CD8-positive, alpha-beta memory T cell (primary cell): Measurements from ENCODE around the gene PROK2. TPM values are rescaled to one million over a fixed set of nuclear protein-coding genes. Genes with fewer than 3 reads are reported as not detected.

ENCODE experiments used
- CTCF ChIA-PET: fragments of 350-600 bp; sonication (Branson Sonifier 250); formaldehyde crosslinking; loops from one replicate; lab custom pipeline; 2021; ENCODE audit warnings: antibody characterized with exemption; lab: Charles Lee
- POLR2A ChIA-PET: fragments of 350-600 bp; sonication (Branson Sonifier 250); formaldehyde crosslinking; loops from one replicate; lab custom pipeline; 2021; ENCODE audit warnings: antibody characterized with exemption; lab: Charles Lee
- DNase-seq, 5 donors: peaks; one replicate each; pipeline versions ENCODE4 v3.0.0 to v3.0.0-alpha.2; 2020 to 2022; ENCODE audit warnings: mixed read lengths in 1 of 5
- H3K27ac ChIP-seq: one replicate; pipeline ENCODE4 v1.7.0; 2013; ENCODE audit warnings: low read depth, mild to moderate bottlenecking, low read length, moderate library complexity
- H3K27me3 ChIP-seq: 2 replicates; pipeline ENCODE4 v1.7.0; 2013; ENCODE audit warnings: low read length, mild to moderate bottlenecking; ENCODE audit not compliant: insufficient read depth, poor library complexity, severe bottlenecking
- H3K36me3 ChIP-seq: 2 replicates; pipeline ENCODE4 v1.7.0; 2013; ENCODE audit warnings: mild to moderate bottlenecking, low read length, moderate library complexity; ENCODE audit not compliant: insufficient read depth
- H3K4me1 ChIP-seq: 2 replicates; pipeline ENCODE4 v1.7.0; 2013; ENCODE audit warnings: mild to moderate bottlenecking, low read length, moderate library complexity; ENCODE audit not compliant: insufficient read depth
- H3K4me3 ChIP-seq: 2 replicates; pipeline ENCODE4 v1.7.0; 2013; ENCODE audit warnings: mild to moderate bottlenecking, low read length
- H3K9me3 ChIP-seq: 2 replicates; pipeline ENCODE4 v1.7.0; 2013; ENCODE audit warnings: mild to moderate bottlenecking, low read length
- H3K27ac Mint-ChIP-seq, 8 donors: one replicate each; pipeline ENCODE4 v1.8.0; 2020 to 2021; ENCODE audit warnings: mixed read lengths in 8 of 8, mild to moderate bottlenecking in 6 of 8, inconsistent platforms in 3 of 8, moderate library complexity in 3 of 8
- H3K27me3 Mint-ChIP-seq, 2 donors: one replicate each; pipeline ENCODE4 v1.8.0; 2020 to 2021; ENCODE audit warnings: mixed read lengths in 2 of 2, mild to moderate bottlenecking in 1 of 2, moderate library complexity in 1 of 2
- H3K36me3 Mint-ChIP-seq, 3 donors: one replicate each; pipeline ENCODE4 v1.8.0; 2020 to 2021; ENCODE audit warnings: mixed read lengths in 3 of 3, inconsistent platforms in 1 of 3, mild to moderate bottlenecking in 1 of 3
- H3K4me1 Mint-ChIP-seq, 3 donors: one replicate each; pipeline ENCODE4 v1.8.0; 2020 to 2021; ENCODE audit warnings: mixed read lengths in 3 of 3, inconsistent platforms in 1 of 3, mild to moderate bottlenecking in 1 of 3
- H3K4me3 Mint-ChIP-seq, 7 donors: one replicate each; pipeline ENCODE4 v1.8.0; 2020 to 2021; ENCODE audit warnings: mixed read lengths in 7 of 7, mild to moderate bottlenecking in 6 of 7, moderate library complexity in 4 of 7, inconsistent platforms in 2 of 7
- H3K9me3 Mint-ChIP-seq, 5 donors: one replicate each; pipeline ENCODE4 v1.8.0; 2020 to 2022; ENCODE audit warnings: mixed read lengths in 5 of 5, mild to moderate bottlenecking in 3 of 5, moderate library complexity in 2 of 5, inconsistent platforms in 1 of 5
- polyA plus RNA-seq: library from polyadenylated mRNA; unstranded; fragments of 300-500 nt; fragmentation: Illumina TruSeq; gene quantifications from one replicate; pipeline ENCODE4 v1.2.3, GENCODE V29; 2021
- total RNA-seq, 2 experiments: library from RNA; stranded (reverse); gene quantifications; one replicate each; pipeline ENCODE4 v1.2.3, GENCODE V29; 2021

PROK2 gene
- total and polyA plus RNA-seq, 3 experiments from 2014 or later = 0.28 to 1.4 (median 0.33) TPM

DNA sequence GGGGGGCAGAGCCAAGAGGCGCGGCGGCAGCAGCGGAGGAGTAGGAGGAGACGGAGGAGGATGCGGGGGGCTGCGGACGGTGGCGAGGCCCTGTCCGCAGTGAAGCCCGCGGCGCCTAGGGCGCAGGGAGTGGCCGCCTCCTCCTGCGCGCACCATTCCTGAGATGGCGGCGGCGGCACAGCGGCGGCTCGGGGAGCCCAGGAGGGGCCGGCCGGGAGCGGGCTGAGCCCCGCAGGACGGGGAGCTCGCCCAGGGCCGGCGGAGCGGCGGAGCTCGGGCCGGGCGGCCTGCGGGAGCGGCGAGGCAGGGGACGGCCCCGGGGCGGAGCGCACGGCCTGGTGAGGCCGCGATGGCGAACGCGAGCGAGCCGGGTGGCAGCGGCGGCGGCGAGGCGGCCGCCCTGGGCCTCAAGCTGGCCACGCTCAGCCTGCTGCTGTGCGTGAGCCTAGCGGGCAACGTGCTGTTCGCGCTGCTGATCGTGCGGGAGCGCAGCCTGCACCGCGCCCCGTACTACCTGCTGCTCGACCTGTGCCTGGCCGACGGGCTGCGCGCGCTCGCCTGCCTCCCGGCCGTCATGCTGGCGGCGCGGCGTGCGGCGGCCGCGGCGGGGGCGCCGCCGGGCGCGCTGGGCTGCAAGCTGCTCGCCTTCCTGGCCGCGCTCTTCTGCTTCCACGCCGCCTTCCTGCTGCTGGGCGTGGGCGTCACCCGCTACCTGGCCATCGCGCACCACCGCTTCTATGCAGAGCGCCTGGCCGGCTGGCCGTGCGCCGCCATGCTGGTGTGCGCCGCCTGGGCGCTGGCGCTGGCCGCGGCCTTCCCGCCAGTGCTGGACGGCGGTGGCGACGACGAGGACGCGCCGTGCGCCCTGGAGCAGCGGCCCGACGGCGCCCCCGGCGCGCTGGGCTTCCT is 31.0 kb downstream of the PROK2 start, which contains the start of gene GPR27:
Gene GPR27, plus strand, starts transcription at position 155 of the 909 bp plus-strand sequence. Its CDS starts 195 bp downstream, at position 350.
- peak in 2 of 5 donors; percentile 24 to 26 for DNase-seq
- ChIA-PET POLR2A (no interaction called here), CTCF (interaction anchor here (1.1 to 1.3 kb wide), 2 partner anchors 24 kb away, joined by 3 read pairs; no protein-coding TSS in a partner anchor)

GRCh38 chr3:71752831-71753700 is 31.9 kb downstream of the PROK2 start:
- Mint-ChIP-seq H3K9me3 (no peaks in the 10 kb centered on the region), H3K27me3 (peaks cover 21 to 46% of the 10 kb centered on the region in 2 donors), H3K27ac (peak overlapping the region in 2 of 8 donors; percentile 34 to 85), H3K36me3 (peaks cover 0 to 4% (median 0%) of the 10 kb centered on the region in 3 donors), H3K4me3 (peak overlapping the region; percentile 67 to 83 (median 75)), H3K4me1 (peaks cover 6 to 16% (median 14%) of the 10 kb centered on the region in 3 donors)
- DNase-seq = peak in 1 of 5 donors; percentile 4
- peak overlapping the region; percentile 37 for H3K4me3 ChIP-seq
- POLR2A ChIA-PET = interaction anchor here (0.6 kb wide), 1 partner anchor 50 kb away, joined by 3 read pairs; no protein-coding TSS in a partner anchor
- H3K27ac ChIP-seq = no peak overlapping the region
- H3K27me3 ChIP-seq = peaks cover 25% of the 10 kb centered on the region
- CTCF ChIA-PET = interaction anchor here (1.1 kb wide), 1 partner anchor 23 kb away, joined by 3 read pairs; no protein-coding TSS in a partner anchor
- peaks cover 6% of the 10 kb centered on the region for H3K4me1 ChIP-seq
- no peaks in the 10 kb centered on the region for H3K36me3 ChIP-seq
- H3K9me3 ChIP-seq = no peaks in the 10 kb centered on the region

More for the DNA sequence above, 31.0 kb downstream of the PROK2 start, which contains the start of gene GPR27:
- no peak within 1 kb of the TSS for H3K27ac ChIP-seq
- H3K27me3 ChIP-seq = peaks cover 25% of the 10 kb centered on the region
- Mint-ChIP-seq H3K4me3 (peak within 1 kb of the TSS; percentile 67 to 83 (median 75)), H3K27ac (peak within 1 kb of the TSS in 2 of 8 donors; percentile 34 to 85), H3K36me3 (peaks cover 0 to 4% (median 0%) of the 10 kb centered on the region in 3 donors), H3K27me3 (peaks cover 20 to 40% of the 10 kb centered on the region in 2 donors), H3K9me3 (no peaks in the 10 kb centered on the region), H3K4me1 (peaks cover 6 to 16% (median 14%) of the 10 kb centered on the region in 3 donors)
- H3K4me3 ChIP-seq = peak within 1 kb of the TSS; percentile 37
- H3K9me3 ChIP-seq = no peaks in the 10 kb centered on the region
- no peaks in the 10 kb centered on the region for H3K36me3 ChIP-seq
- H3K4me1 ChIP-seq = peaks cover 6% of the 10 kb centered on the region

GRCh38 chr3:71751602-71752001 is 33.3 kb downstream of the PROK2 start:
- Mint-ChIP-seq H3K36me3 (peaks cover 0 to 4% (median 0%) of the 10 kb centered on the region in 3 donors), H3K9me3 (peaks cover 0 to 2% (median 0%) of the 10 kb centered on the region in 5 donors), H3K27me3 (peaks cover 20 to 43% of the 10 kb centered on the region in 2 donors), H3K4me1 (peaks cover 6 to 16% (median 14%) of the 10 kb centered on the region in 3 donors), H3K27ac (no peak overlapping the region), H3K4me3 (peak overlapping the region in 2 of 7 donors; percentile 2 to 76)
- no peak overlapping the region for H3K4me3 ChIP-seq
- no peak for DNase-seq
- ChIA-PET POLR2A (no interaction called here), CTCF (no interaction called here)
- H3K36me3 ChIP-seq = no peaks in the 10 kb centered on the region
- H3K9me3 ChIP-seq = no peaks in the 10 kb centered on the region
- no peak overlapping the region for H3K27ac ChIP-seq
- peaks cover 6% of the 10 kb centered on the region for H3K4me1 ChIP-seq
- H3K27me3 ChIP-seq = peaks cover 25% of the 10 kb centered on the region

DNA sequence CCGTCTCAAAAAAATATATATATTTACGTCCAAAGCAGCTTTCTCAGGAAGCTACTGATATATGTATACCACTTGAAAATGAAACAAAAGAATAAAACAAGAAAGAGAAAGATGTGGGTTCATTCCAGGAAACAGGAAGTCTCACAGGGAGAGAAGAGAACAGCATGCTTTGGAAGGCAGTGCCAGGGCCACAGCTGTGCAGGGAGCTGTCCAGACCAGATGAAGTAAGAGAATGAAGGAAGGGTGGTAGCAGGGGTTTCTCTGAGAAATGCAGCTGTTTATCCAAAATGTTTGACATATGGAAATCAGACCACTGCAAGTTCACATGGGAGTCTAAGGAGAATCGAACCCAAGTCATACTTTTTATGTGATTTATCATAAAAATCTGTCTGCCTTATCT is 40.2 kb downstream of the PROK2 start:
- Histone ChIP-seq H3K4me3 (no peak overlapping the region), H3K36me3 (no peaks in the 10 kb centered on the region), H3K9me3 (peaks cover 5% of the 10 kb centered on the region), H3K4me1 (no peaks in the 10 kb centered on the region), H3K27ac (no peak overlapping the region), H3K27me3 (no peaks in the 10 kb centered on the region)
- no peak overlapping the region for H3K4me3 Mint-ChIP-seq
- DNase-seq = no peak
- H3K4me1 Mint-ChIP-seq = no peaks in the 10 kb centered on the region
- ChIA-PET POLR2A (no interaction called here), CTCF (no interaction called here)
- no peak overlapping the region for H3K27ac Mint-ChIP-seq
- H3K36me3 Mint-ChIP-seq = peaks cover 3 to 41% (median 7%) of the 10 kb centered on the region in 3 donors
- peaks cover 5 to 8% of the 10 kb centered on the region in 2 donors for H3K27me3 Mint-ChIP-seq
- peaks cover 32 to 40% (median 37%) of the 10 kb centered on the region in 5 donors for H3K9me3 Mint-ChIP-seq

DNA sequence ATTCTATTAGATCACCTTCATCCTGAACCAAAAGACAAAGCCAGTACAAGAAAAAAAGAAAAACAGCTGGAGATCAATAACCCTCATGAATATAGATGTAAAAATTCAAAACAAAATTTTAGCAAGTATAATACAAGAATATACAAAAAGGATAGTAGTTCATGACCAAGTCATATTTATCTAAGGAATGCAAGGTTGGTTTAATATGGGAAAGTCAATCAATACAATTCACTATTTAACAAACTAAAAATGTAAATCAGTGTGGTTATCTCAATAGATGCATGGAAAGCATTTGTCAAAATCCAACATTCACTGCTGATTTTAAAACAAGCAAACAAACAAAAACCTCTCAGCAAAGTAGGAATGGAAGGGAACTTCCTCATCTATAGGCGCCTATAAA is 42.3 kb downstream of the PROK2 start:
- no peak for DNase-seq
- POLR2A ChIA-PET = no interaction called here
- H3K4me1 ChIP-seq = no peaks in the 10 kb centered on the region
- no peak overlapping the region for H3K4me3 Mint-ChIP-seq
- H3K9me3 Mint-ChIP-seq = peaks cover 32 to 43% (median 39%) of the 10 kb centered on the region in 5 donors
- peaks cover 3 to 43% (median 7%) of the 10 kb centered on the region in 3 donors for H3K36me3 Mint-ChIP-seq
- H3K4me1 Mint-ChIP-seq = no peaks in the 10 kb centered on the region
- no peaks in the 10 kb centered on the region for H3K27me3 ChIP-seq
- peaks cover 6 to 16% of the 10 kb centered on the region in 2 donors for H3K27me3 Mint-ChIP-seq
- no peak overlapping the region for H3K27ac ChIP-seq
- peaks cover 5% of the 10 kb centered on the region for H3K9me3 ChIP-seq
- no peaks in the 10 kb centered on the region for H3K36me3 ChIP-seq
- CTCF ChIA-PET = interaction anchor here (1.2 kb wide), 1 partner anchor 14 kb away, joined by 4 read pairs; no protein-coding TSS in a partner anchor
- no peak overlapping the region for H3K27ac Mint-ChIP-seq
- no peak overlapping the region for H3K4me3 ChIP-seq

- ChIA-PET CTCF (no interaction called here), POLR2A (no interaction called here)
- Mint-ChIP-seq H3K36me3 (peaks cover 0 to 12% (median 2%) of the 10 kb centered on the region in 3 donors), H3K9me3 (peaks cover 3 to 9% (median 5%) of the 10 kb centered on the region in 5 donors), H3K4me1 (peaks cover 13 to 17% (median 16%) of the 10 kb centered on the region in 3 donors), H3K27ac (no peak overlapping the region), H3K27me3 (peaks cover 5 to 40% of the 10 kb centered on the region in 2 donors), H3K4me3 (no peak overlapping the region)
- H3K9me3 ChIP-seq = no peaks in the 10 kb centered on the region
- no peak overlapping the region for H3K27ac ChIP-seq
- H3K4me3 ChIP-seq = no peak overlapping the region
- H3K27me3 ChIP-seq = no peaks in the 10 kb centered on the region
- peaks cover 6% of the 10 kb centered on the region for H3K4me1 ChIP-seq
- DNase-seq = no peak
- no peaks in the 10 kb centered on the region for H3K36me3 ChIP-seq
These were observed 50.1 kb downstream of the PROK2 start for GRCh38 chr3:71734881-71735280.

DNA sequence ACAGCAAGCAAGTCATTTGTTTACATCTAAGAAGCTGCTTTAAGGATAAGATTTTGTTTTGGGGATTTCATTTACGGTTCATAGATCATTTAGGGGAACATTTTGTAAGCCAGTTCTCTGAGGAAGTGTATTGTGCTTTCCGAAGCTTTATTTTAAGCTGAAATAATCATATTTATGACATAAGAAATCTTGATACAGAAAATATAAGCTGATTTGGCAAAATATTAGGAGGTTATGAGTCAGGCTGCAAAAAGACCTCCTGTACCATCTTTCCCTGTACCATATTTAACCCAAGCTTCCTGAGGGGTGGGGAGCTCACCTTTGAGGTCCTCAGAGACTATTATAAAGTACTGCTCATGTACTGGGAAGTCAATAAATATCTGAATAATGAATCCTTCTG is 51.6 kb downstream of the PROK2 start:
- Histone ChIP-seq H3K27ac (no peak overlapping the region), H3K36me3 (no peaks in the 10 kb centered on the region), H3K4me3 (no peak overlapping the region), H3K4me1 (peaks cover 17% of the 10 kb centered on the region), H3K9me3 (no peaks in the 10 kb centered on the region), H3K27me3 (no peaks in the 10 kb centered on the region)
- peaks cover 27 to 32% (median 32%) of the 10 kb centered on the region in 3 donors for H3K4me1 Mint-ChIP-seq
- H3K27me3 Mint-ChIP-seq = peaks cover 6 to 31% of the 10 kb centered on the region in 2 donors
- CTCF ChIA-PET = no interaction called here
- DNase-seq = no peak
- H3K9me3 Mint-ChIP-seq = peaks cover 3 to 9% (median 5%) of the 10 kb centered on the region in 5 donors
- POLR2A ChIA-PET = no interaction called here
- H3K36me3 Mint-ChIP-seq = peaks cover 0 to 12% (median 2%) of the 10 kb centered on the region in 3 donors
- H3K27ac Mint-ChIP-seq = no peak overlapping the region
- H3K4me3 Mint-ChIP-seq = no peak overlapping the region
